Endothelial cell of hepatic sinusoid (primary cell): ENCODE data around the gene TMEM191B.
"Not testable (repeated sequence)": the region's sequence is repeated elsewhere in the genome, so short reads cannot be mapped to it uniquely, and the experiment has no call there.

Experiments
- in situ Hi-C: cut with HindIII; loops from 2 replicates; pipeline ENCODE4 v1.10.0; 2017; ENCODE audit warnings: low sequenced_read_pairs

The TMEM191B gene

GRCh38 chr22:18527752-18528596, at the start of gene TMEM191B:
TSS of gene TMEM191B (plus strand) at chr22:18527802. CDS start at chr22:18527981, 179 bp downstream.
- in situ Hi-C loops = not testable (repeated sequence)

- in situ Hi-C loops = not testable (repeated sequence)
Observed at GRCh38 chr22:18496227-18496626, 31.4 kb upstream of the TMEM191B start.

GRCh38 chr22:18511327-18511726, 16.3 kb upstream of the TMEM191B start:
- in situ Hi-C loops = not testable (repeated sequence)

DNA sequence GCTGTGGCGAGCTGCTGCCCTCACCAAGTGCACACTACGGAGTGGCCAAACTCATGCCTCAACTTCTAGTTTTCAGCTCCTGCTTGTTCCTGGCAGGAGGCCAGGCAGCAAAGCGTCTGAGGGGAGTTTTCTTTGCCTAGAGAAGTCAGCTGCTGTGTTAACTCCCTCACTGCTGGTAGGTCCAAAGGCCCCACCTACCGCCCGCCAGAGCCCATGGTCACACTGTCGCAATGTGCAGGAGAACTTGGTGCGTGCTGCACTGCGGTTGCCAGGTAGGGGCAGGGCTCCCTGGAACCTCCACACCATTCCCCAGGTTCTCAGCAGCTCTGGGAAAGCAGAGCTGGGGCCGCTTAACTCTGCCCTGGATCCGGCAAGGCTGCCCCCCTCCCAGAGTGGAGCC, 15.2 kb upstream of the TMEM191B start:
- in situ Hi-C loops = not testable (repeated sequence)

DNA sequence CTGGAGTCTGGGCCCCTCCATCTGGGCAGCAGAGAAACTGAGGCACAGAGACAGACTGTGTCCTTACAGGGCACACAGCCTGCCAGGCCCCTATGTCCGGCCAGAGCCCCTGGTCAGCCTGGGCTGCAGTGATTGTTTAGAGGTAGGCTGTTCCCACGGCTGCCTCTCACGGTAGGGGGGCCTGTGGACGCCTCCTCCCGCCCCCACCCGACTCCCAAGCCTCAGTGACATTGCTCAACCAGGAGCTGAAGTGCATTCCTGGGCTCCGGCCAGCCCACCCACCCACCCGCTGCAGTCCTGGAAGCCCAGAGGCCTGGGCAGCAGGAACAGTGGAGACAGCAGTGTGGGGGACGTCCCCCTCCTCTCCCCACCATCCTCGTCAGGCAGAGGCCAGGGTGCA, 14.1 kb upstream of the TMEM191B start:
- in situ Hi-C loops = not testable (repeated sequence)

GRCh38 chr22:18518061-18518460, 9.5 kb upstream of the TMEM191B start, which contains the start of gene GGTLC3:
TSS of gene GGTLC3 (minus strand) at chr22:18518161. CDS start at chr22:18517897, 264 bp downstream.
- in situ Hi-C loops = not testable (repeated sequence)

GRCh38 chr22:18522762-18523161, 4.8 kb upstream of the TMEM191B start:
- in situ Hi-C loops = not testable (repeated sequence)

DNA sequence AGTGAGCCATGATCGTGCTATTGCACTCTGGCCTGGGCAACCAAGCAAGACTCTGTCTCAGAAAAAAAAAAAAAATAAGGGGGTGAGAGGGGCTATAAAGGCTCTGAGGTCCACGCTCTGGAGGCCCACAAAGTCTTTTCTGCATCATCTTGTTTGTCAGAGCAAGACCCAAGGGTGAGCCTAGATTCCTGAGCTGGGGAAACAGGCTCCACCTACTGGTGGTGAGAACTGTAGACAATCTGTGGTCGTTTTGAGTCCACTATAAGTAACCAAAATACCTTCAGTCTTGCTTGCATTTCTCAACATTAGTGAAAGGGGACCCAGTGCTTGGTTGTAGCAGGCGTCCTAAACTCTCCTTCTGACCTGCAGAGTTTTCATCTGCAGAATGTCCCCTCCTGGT, 4.3 kb upstream of the TMEM191B start:
- in situ Hi-C loops = not testable (repeated sequence)

- in situ Hi-C loops = not testable (repeated sequence)
Observed at GRCh38 chr22:18528597-18529415, 1.2 kb downstream of the TMEM191B start.

GRCh38 chr22:18529416-18530145, 2.0 kb downstream of the TMEM191B start:
- in situ Hi-C loops = not testable (repeated sequence)

DNA sequence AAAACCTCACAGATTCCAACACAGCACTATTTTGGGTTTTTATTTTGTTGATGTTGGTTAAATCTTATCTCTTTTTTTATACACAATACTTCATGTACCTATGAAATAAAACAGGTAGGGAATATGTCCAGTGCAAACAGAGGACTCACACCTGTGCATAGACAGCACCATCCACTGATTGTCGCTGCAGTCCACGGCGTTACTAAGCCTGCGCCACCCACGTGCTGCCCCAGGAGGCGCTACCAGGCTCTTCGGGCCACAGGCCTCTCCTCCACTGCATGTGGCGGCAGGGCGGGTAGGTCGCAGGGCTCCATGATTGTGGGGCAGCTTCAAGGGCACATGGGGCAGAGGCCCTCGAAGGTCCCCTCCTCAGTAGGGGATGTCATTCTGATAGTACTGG, 6.0 kb downstream of the TMEM191B start:
- in situ Hi-C loops = not testable (repeated sequence)

DNA sequence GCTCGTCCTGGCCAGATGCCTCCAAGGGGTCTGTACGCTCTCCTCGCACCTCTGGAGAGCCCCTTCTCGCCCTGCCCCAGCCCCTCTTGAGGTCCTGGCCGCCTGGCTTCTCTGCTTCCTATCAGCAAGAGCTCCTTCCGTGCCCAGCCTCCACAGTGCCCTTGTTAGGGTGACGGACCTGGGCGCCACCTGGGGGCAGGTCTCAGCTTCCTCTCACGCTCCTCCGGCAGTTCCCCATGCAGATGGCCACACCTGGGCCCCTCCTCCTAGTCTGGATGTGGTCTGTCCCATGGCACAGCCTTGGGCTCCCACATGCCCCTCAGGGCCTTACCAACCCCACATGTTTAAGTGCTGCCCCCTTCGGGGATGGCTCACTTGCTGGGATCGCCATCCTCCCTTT, 6.7 kb downstream of the TMEM191B start:
- in situ Hi-C loops = not testable (repeated sequence)

DNA sequence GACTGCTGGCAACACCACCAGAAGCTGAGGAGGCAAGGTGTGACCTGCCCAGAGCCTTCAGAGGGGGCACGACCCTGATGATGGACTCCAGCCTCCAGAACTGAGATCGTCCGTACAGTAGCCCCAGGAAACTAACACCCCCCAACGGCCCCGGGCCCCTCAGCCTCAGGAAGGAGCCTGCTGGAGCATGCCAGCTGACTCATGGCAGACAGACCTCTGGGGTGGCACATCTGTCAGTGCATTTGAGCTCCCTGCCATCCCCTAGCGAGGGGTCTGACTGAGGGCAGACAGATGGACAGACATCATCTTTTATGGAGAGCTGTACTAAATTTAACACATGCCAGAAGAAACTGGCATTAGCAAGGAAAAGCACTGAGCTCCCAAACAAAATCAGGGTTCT, 12.4 kb downstream of the TMEM191B start:
- in situ Hi-C loops = not testable (repeated sequence)

- in situ Hi-C loops = not testable (repeated sequence)
Observed at GRCh38 chr22:18543400-18543799, 15.8 kb downstream of the TMEM191B start.

- in situ Hi-C loops = not testable (repeated sequence)
Observed at GRCh38 chr22:18544615-18545014, 17.0 kb downstream of the TMEM191B start.

GRCh38 chr22:18549458-18550179, 22.0 kb downstream of the TMEM191B start:
- in situ Hi-C loops = not testable (repeated sequence)

- in situ Hi-C loops = not testable (repeated sequence)
Observed at GRCh38 chr22:18551046-18551445, 23.4 kb downstream of the TMEM191B start.

DNA sequence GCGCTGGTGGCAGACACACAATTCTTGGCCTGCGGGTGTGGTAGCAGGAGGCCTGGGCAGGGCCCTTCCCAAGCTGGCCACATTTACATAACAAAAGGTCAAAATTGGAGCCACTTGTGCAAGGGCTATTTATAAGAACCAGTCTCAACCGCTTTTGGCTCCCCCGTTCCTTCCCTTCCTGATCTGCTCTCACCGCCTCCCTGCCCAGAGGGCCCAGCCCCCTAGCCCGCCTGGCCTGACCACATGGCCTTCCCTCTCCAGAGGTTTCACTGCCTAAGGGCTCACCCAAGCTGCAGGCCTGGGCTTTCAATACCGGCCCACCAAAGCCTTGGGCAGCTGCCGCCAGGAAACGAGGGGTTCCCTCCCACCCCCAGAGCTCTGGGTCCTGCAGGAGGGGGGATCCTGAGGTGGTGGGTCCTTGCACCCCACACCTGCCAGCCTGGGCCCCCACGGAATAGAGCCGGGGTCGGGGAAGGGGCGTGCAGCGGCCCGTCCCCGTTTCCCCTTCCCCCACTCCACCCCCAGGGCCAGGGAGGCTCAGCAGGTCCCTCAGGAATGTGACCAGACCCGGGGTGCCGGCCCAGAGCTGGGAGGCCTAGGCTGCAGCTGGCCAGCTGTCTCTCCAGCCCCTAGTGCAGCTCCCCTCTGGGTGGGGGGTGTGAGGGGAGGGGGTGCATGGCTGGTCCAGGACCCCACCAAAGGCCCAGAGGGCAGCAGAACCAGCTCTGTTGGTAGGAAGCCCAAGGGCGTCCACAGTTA, 25.4 kb downstream of the TMEM191B start:
- in situ Hi-C loops = not testable (repeated sequence)
